GM23338 (cell line): ENCODE data around the gene GLT6D1. TPM values are rescaled to one million over a fixed set of nuclear protein-coding genes. Genes with fewer than 3 reads are reported as not detected.

Experiments
- ATAC-seq: fragments of 200-7000 bp; cut with Tn5 transposase; 3 replicates; pipeline ENCODE4 v1.9.1; 2020
- DNase-seq: peaks from one replicate; pipeline ENCODE4 v3.0.0-alpha.2; 2015; ENCODE audit warnings: low spot score
- H2AFZ ChIP-seq: fragments of 200-600 bp; sonication (generic); 2 replicates; pipeline ENCODE4 v1.8.0; 2016; ENCODE audit warnings: antibody characterized with exemption, mild to moderate bottlenecking, moderate library complexity
- H3F3A ChIP-seq: fragments of 200-600 bp; sonication (generic); replicated peaks from 2 replicates; pipeline ENCODE4 v1.8.0; 2017; ENCODE audit warnings: antibody characterized with exemption, mixed run types, low read depth
- H3K27ac ChIP-seq: fragments of 200-600 bp; sonication (generic); 2 replicates; pipeline ENCODE4 v1.6.1; 2016; ENCODE audit warnings: low read depth
- H3K27me3 ChIP-seq: fragments of 200-600 bp; sonication (generic); 2 replicates; pipeline ENCODE4 v1.8.0; 2016; ENCODE audit warnings: mild to moderate bottlenecking, mixed run types, moderate library complexity; ENCODE audit not compliant: insufficient read depth
- H3K36me3 ChIP-seq: fragments of 200-600 bp; sonication (generic); 2 replicates; pipeline ENCODE4 v1.8.0; 2016; ENCODE audit warnings: mild to moderate bottlenecking; ENCODE audit not compliant: insufficient read depth
- H3K4me1 ChIP-seq: fragments of 200-600 bp; sonication (generic); 2 replicates; pipeline ENCODE4 v1.8.0; 2016; ENCODE audit warnings: mild to moderate bottlenecking, moderate library complexity; ENCODE audit not compliant: insufficient read depth
- H3K4me2 ChIP-seq: fragments of 200-600 bp; sonication (generic); 2 replicates; pipeline ENCODE4 v1.7.1; 2017; ENCODE audit warnings: mixed run types
- H3K4me3 ChIP-seq: fragments of 200-600 bp; sonication (generic); 2 replicates; pipeline ENCODE4 v1.6.1; 2016; ENCODE audit warnings: mixed run types
- H3K79me2 ChIP-seq: fragments of 200-600 bp; sonication (generic); replicated peaks from 2 replicates; pipeline ENCODE4 v1.8.0; 2017; ENCODE audit warnings: mild to moderate bottlenecking; ENCODE audit not compliant: insufficient read depth
- H3K9me2 ChIP-seq: fragments of 200-600 bp; sonication (generic); 2 replicates; pipeline ENCODE4 v1.8.0; 2017; ENCODE audit not compliant: insufficient read depth
- H4K20me1 ChIP-seq: fragments of 200-600 bp; sonication (generic); replicated peaks from 2 replicates; pipeline ENCODE4 v1.8.0; 2017; ENCODE audit warnings: mild to moderate bottlenecking; ENCODE audit not compliant: insufficient read depth
- H3K27ac Mint-ChIP-seq: 2 replicates; pipeline ENCODE4 v1.8.0; 2020; ENCODE audit warnings: inconsistent platforms, mild to moderate bottlenecking, moderate library complexity, mixed read lengths
- H3K27me3 Mint-ChIP-seq: 3 replicates; pipeline ENCODE4 v1.8.0; 2022; ENCODE audit warnings: low read depth, mild to moderate bottlenecking, moderate library complexity, mixed read lengths, inconsistent platforms; ENCODE audit not compliant: insufficient read depth, poor library complexity
- H3K36me3 Mint-ChIP-seq: 3 replicates; pipeline ENCODE4 v1.8.0; 2021; ENCODE audit warnings: low read depth, mild to moderate bottlenecking, inconsistent platforms, moderate library complexity, mixed read lengths
- H3K4me1 Mint-ChIP-seq: 3 replicates; pipeline ENCODE4 v1.8.0; 2020; ENCODE audit warnings: mild to moderate bottlenecking, inconsistent platforms, mixed read lengths
- H3K4me3 Mint-ChIP-seq: 3 replicates; pipeline ENCODE4 v1.8.0; 2021; ENCODE audit warnings: moderate library complexity, mild to moderate bottlenecking, inconsistent platforms, mixed read lengths
- H3K9me3 Mint-ChIP-seq: 3 replicates; pipeline ENCODE4 v1.8.0; 2020; ENCODE audit warnings: moderate library complexity, mild to moderate bottlenecking, inconsistent platforms, mixed read lengths
- CREB1 ChIP-seq: fragments of 250-450 bp; sonication (Bioruptor Pico); IDR thresholded peaks from 2 replicates; pipeline ENCODE4 v1.5.0; 2020; ENCODE audit warnings: low read depth, mild to moderate bottlenecking, moderate library complexity
- CTCF ChIP-seq, 2 experiments: fragments of 200-600 bp in 1 of 2; sonication (generic) in 1 of 2; conservative IDR thresholded peaks; 2 replicates each; pipeline versions ENCODE4 v1.5.1 to v1.6.1; 2016 to 2017; ENCODE audit warnings: antibody characterized with exemption in 2 of 2, low read depth in 2 of 2, mild to moderate bottlenecking in 2 of 2, moderate library complexity in 1 of 2
- ETS1 ChIP-seq: IDR thresholded peaks from 2 replicates; pipeline ENCODE4 v1.6.1; 2016; ENCODE audit warnings: antibody characterized with exemption
- EZH2 ChIP-seq: fragments of 200-600 bp; sonication (generic); IDR thresholded peaks from one replicate; pipeline ENCODE4 v1.8.0; 2017; ENCODE audit warnings: antibody characterized with exemption, mild to moderate bottlenecking, low read depth; ENCODE audit not compliant: unreplicated experiment
- EZH2phosphoT487 ChIP-seq: fragments of 200-600 bp; sonication (generic); IDR thresholded peaks from one replicate; pipeline ENCODE4 v1.8.1; 2018; ENCODE audit warnings: antibody characterized with exemption; ENCODE audit not compliant: unreplicated experiment
- JUNB ChIP-seq: IDR thresholded peaks from one replicate; pipeline ENCODE4 v1.6.1; 2016; ENCODE audit warnings: antibody characterized with exemption; ENCODE audit not compliant: unreplicated experiment
- NANOG ChIP-seq: IDR thresholded peaks from 2 replicates; pipeline ENCODE4 v1.6.1; 2016; ENCODE audit warnings: antibody characterized with exemption, borderline replicate concordance
- POLR2AphosphoS5 ChIP-seq: IDR thresholded peaks from 2 replicates; pipeline ENCODE4 v1.6.1; 2016; ENCODE audit warnings: antibody characterized with exemption, low read depth
- REST ChIP-seq: IDR thresholded peaks from one replicate; pipeline ENCODE4 v1.6.1; 2018; ENCODE audit warnings: antibody characterized with exemption; ENCODE audit not compliant: unreplicated experiment
- STAT1 ChIP-seq: IDR thresholded peaks from one replicate; pipeline ENCODE4 v1.6.1; 2016; ENCODE audit warnings: antibody characterized with exemption; ENCODE audit not compliant: unreplicated experiment
- ZNF114 ChIP-seq: fragments of 250-450 bp; sonication (Bioruptor Pico); IDR thresholded peaks from 2 replicates; pipeline ENCODE4 v1.5.0; 2020; ENCODE audit warnings: mild to moderate bottlenecking, moderate library complexity
- ZNF331 ChIP-seq: fragments of 250-450 bp; sonication (Bioruptor Pico); IDR thresholded peaks from 2 replicates; pipeline ENCODE4 v1.5.0; 2020; ENCODE audit warnings: low read depth, mild to moderate bottlenecking, moderate library complexity
- ZNF462 ChIP-seq: fragments of 250-450 bp; sonication (Bioruptor Pico); IDR thresholded peaks from 2 replicates; pipeline ENCODE4 v1.5.0; 2020; ENCODE audit warnings: mild to moderate bottlenecking, moderate library complexity
- polyA plus RNA-seq: library from polyadenylated mRNA; unstranded; fragments of >200 nt; fragmentation: Nextera tagmentation; extraction: Ambion mirVana; gene quantifications from 2 replicates; pipeline ENCODE4 v1.2.1, GENCODE V29; 2016
- total RNA-seq: library from RNA; depleted of rRNA; stranded (reverse); fragments of >200 nt; shearing (Covaris generic); gene quantifications from 2 replicates; pipeline ENCODE4 v1.2.3, GENCODE V29; 2014

GLT6D1 gene
- total and polyA plus RNA-seq, 2 experiments from 2014 or later, result not detected

GRCh38 chr9:135641047-135641446 is 1.7 kb upstream of the GLT6D1 start:
- Mint-ChIP-seq H3K4me3 (no peak overlapping the region), H3K4me1 (peaks cover 6% of the 10 kb centered on the region), H3K9me3 (peaks cover 88% of the 10 kb centered on the region), H3K36me3 (peaks cover 53% of the 10 kb centered on the region), H3K27ac (no peak overlapping the region), H3K27me3 (peaks cover 5% of the 10 kb centered on the region)
- Histone ChIP-seq H3K4me2 (no peak overlapping the region), H3F3A (no peaks in the 10 kb centered on the region), H3K9me2 (peaks cover 7% of the 10 kb centered on the region; the same call in 1 of the 2 replicates), H3K27me3 (no peaks in the 10 kb centered on the region), H4K20me1 (no peaks in the 10 kb centered on the region), H3K4me3 (no peak overlapping the region), H3K79me2 (no peaks in the 10 kb centered on the region), H3K4me1 (no peaks in the 10 kb centered on the region), H3K36me3 (no peaks in the 10 kb centered on the region; the same call in 1 of the 2 replicates), H2AFZ (no peak overlapping the region), H3K27ac (no peak overlapping the region)
- ATAC-seq (no peak), DNase-seq (no peak)
- TF ChIP-seq ZNF462 (CRISPR knock-in tag) (no peak), ZNF114 (CRISPR knock-in tag) (no peak), ETS1 (no peak), CTCF (conservative IDR thresholded peaks at IDR 0.05; ENCODE audit: low read depth in 2 of 2) (no peak), EZH2phosphoT487 (no peak), POLR2AphosphoS5 (no peak), REST (no peak), ZNF331 (CRISPR knock-in tag) (no peak), EZH2 (no peak), NANOG (no peak), CREB1 (CRISPR knock-in tag) (no peak), JUNB (no peak), STAT1 (no peak)
